Measurements from ENCODE around the gene FKBP15.

Gene FKBP15

GRCh38 chr9:113155911-113156588 lies 65.0 kb downstream of the FKBP15 start:
- no peak for DNase-seq (ENCODE audit: low spot score)
- H3K4me3 ChIP-seq: no peak overlapping the region
- H3K27ac ChIP-seq: peak overlapping the region in 1 of 2 donors; percentile 23
- no peak for TF ChIP-seq CTCF (IDR thresholded peaks at IDR 0.05)

- Histone ChIP-seq H3K4me3 (no peak overlapping the region), H3K27ac (peak overlapping the region; percentile 36 to 44)
- no peak for TF ChIP-seq CTCF (IDR thresholded peaks at IDR 0.05)
- DNase-seq (ENCODE audit: low spot score): no peak
Observed at GRCh38 chr9:113154946-113155345, 66.1 kb downstream of the FKBP15 start.

GRCh38 chr9:113154471-113154870 lies 66.6 kb downstream of the FKBP15 start:
- no peak for DNase-seq (ENCODE audit: low spot score)
- TF ChIP-seq CTCF (IDR thresholded peaks at IDR 0.05): no peak
- H3K4me3 ChIP-seq: peak overlapping the region; percentile 17
- H3K27ac ChIP-seq: peak overlapping the region in 1 of 2 donors; percentile 64

- DNase-seq (ENCODE audit: low spot score): no peak
- Histone ChIP-seq H3K4me3 (peak overlapping the region; percentile 17), H3K27ac (peak overlapping the region in 1 of 2 donors; percentile 64)
- TF ChIP-seq CTCF (IDR thresholded peaks at IDR 0.05): no peak
Observed at GRCh38 chr9:113153599-113153998, 67.5 kb downstream of the FKBP15 start.

- Histone ChIP-seq H3K27ac (peak overlapping the region in 1 of 2 donors; percentile 76), H3K4me3 (peak overlapping the region; percentile 85)
- DNase-seq (ENCODE audit: low spot score): no peak
- TF ChIP-seq CTCF (IDR thresholded peaks at IDR 0.05): no peak
Observed at GRCh38 chr9:113152699-113153098, 68.4 kb downstream of the FKBP15 start.

GRCh38 chr9:113151696-113152630 lies 69.1 kb downstream of the FKBP15 start:
- DNase-seq (ENCODE audit: low spot score): no peak
- TF ChIP-seq CTCF (IDR thresholded peaks at IDR 0.05): no peak
- Histone ChIP-seq H3K4me3 (peak overlapping the region; percentile 85), H3K27ac (peak overlapping the region; percentile 41 to 86)
